Neutrophil (primary cell): Measurements from ENCODE around the gene KIF3B.
"Not testable (repeated sequence)": the region's sequence is repeated elsewhere in the genome, so short reads cannot be mapped to it uniquely, and the experiment has no call there.

Experiments
- H3K27ac ChIP-seq: fragments of 200-600 bp; sonication (generic); 2 replicates; pipeline ENCODE4 v1.5.1; 2016; ENCODE audit warnings: mild to moderate bottlenecking, moderate library complexity
- H3K27me3 ChIP-seq: fragments of 200-600 bp; sonication (generic); 2 replicates; pipeline ENCODE4 v1.6.0; 2016; ENCODE audit warnings: mild to moderate bottlenecking
- H3K36me3 ChIP-seq: fragments of 200-600 bp; sonication (generic); 2 replicates; pipeline ENCODE4 v1.5.1; 2017
- H3K4me1 ChIP-seq, 2 experiments: fragments of 200-600 bp in 1 of 2; sonication (generic) in 1 of 2; 1 replicate in 1 of 2; 2 replicates in 1 of 2; pipeline versions ENCODE4 v1.5.1 to v1.6.1; 2013 to 2016; ENCODE audit warnings: low read depth in 1 of 2, low read length in 1 of 2, mild to moderate bottlenecking in 1 of 2, moderate library complexity in 1 of 2; ENCODE audit not compliant: control insufficient read depth in 1 of 2, insufficient read depth in 1 of 2
- H3K4me3 ChIP-seq, 2 experiments: fragments of 200-600 bp in 1 of 2; sonication (generic) in 1 of 2; 1 replicate in 1 of 2; 2 replicates in 1 of 2; pipeline ENCODE4 v1.5.1; 2013 to 2016; ENCODE audit warnings: low read depth in 1 of 2, low read length in 1 of 2, mild to moderate bottlenecking in 1 of 2, moderate library complexity in 1 of 2
- H3K9me3 ChIP-seq: fragments of 200-600 bp; sonication (generic); 2 replicates; pipeline ENCODE4 v1.5.1; 2016
- CTCF ChIP-seq: fragments of 200-600 bp; sonication (generic); IDR thresholded peaks from 2 replicates; pipeline ENCODE4 v1.5.1; 2016; ENCODE audit warnings: antibody characterized with exemption

KIF3B gene

GRCh38 chr20:32285621-32286371, 8.3 kb downstream of the KIF3B start:
- Histone ChIP-seq H3K4me3 (no peak overlapping the region), H3K4me1 (no peaks in the 10 kb centered on the region), H3K9me3 (no peaks in the 10 kb centered on the region), H3K27ac (no peak overlapping the region), H3K27me3 (no peaks in the 10 kb centered on the region), H3K36me3 (no peaks in the 10 kb centered on the region)
- no peak for TF ChIP-seq CTCF

GRCh38 chr20:32287231-32287638, 9.8 kb downstream of the KIF3B start:
- H3K4me1 ChIP-seq: no peaks in the 10 kb centered on the region
- no peak overlapping the region for H3K4me3 ChIP-seq
- H3K36me3 ChIP-seq: no peaks in the 10 kb centered on the region
- no peak for TF ChIP-seq CTCF
- H3K27me3 ChIP-seq: no peaks in the 10 kb centered on the region
- no peaks in the 10 kb centered on the region for H3K9me3 ChIP-seq
- no peak overlapping the region for H3K27ac ChIP-seq

GRCh38 chr20:32288225-32288849, 10.9 kb downstream of the KIF3B start:
- Histone ChIP-seq H3K36me3 (no peaks in the 10 kb centered on the region), H3K9me3 (no peaks in the 10 kb centered on the region), H3K4me1 (no peaks in the 10 kb centered on the region), H3K27ac (no peak overlapping the region), H3K27me3 (no peaks in the 10 kb centered on the region), H3K4me3 (no peak overlapping the region)
- TF ChIP-seq CTCF: no peak

- not testable (repeated sequence) for H3K9me3 ChIP-seq, H3K4me3 ChIP-seq, H3K27me3 ChIP-seq, H3K4me1 ChIP-seq, H3K27ac ChIP-seq, H3K36me3 ChIP-seq
These were observed 11.8 kb downstream of the KIF3B start for GRCh38 chr20:32289299-32289660.

- H3K4me3 ChIP-seq: no peak overlapping the region
- H3K27ac ChIP-seq: no peak overlapping the region
- H3K4me1 ChIP-seq: no peaks in the 10 kb centered on the region
- H3K27me3 ChIP-seq: no peaks in the 10 kb centered on the region
- TF ChIP-seq CTCF: no peak
- no peaks in the 10 kb centered on the region for H3K9me3 ChIP-seq
- H3K36me3 ChIP-seq: no peaks in the 10 kb centered on the region
These were observed 12.4 kb downstream of the KIF3B start for GRCh38 chr20:32289661-32290431.

- Histone ChIP-seq H3K27me3 (no peaks in the 10 kb centered on the region), H3K4me1 (no peaks in the 10 kb centered on the region), H3K36me3 (no peaks in the 10 kb centered on the region), H3K4me3 (no peak overlapping the region), H3K9me3 (no peaks in the 10 kb centered on the region), H3K27ac (no peak overlapping the region)
- no peak for TF ChIP-seq CTCF
These were observed 13.7 kb downstream of the KIF3B start for GRCh38 chr20:32291166-32291565.
